Measurements from ENCODE around the gene SOX3.

SOX3 gene

DNA sequence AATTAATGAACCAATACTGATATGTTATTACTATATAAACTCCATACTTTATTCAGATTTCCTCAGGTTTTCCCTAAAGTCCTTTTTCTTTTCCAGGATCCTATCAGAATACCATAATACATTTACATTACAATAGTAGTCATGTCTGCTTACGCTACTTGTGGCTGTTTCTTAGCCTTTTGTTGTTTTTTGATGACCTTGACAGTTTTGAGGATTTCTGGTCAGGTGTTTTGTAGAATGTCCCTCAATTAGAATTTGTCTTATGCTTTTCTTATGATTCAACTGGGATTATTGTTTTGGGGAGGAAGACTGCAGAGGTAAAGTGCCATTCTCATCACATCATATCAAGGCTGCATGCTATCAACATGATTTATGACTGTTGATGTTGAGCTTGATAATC is 9.1 kb downstream of the SOX3 start:
- no peak for DNase-seq (ENCODE audit: low read depth, low spot score)

DNA sequence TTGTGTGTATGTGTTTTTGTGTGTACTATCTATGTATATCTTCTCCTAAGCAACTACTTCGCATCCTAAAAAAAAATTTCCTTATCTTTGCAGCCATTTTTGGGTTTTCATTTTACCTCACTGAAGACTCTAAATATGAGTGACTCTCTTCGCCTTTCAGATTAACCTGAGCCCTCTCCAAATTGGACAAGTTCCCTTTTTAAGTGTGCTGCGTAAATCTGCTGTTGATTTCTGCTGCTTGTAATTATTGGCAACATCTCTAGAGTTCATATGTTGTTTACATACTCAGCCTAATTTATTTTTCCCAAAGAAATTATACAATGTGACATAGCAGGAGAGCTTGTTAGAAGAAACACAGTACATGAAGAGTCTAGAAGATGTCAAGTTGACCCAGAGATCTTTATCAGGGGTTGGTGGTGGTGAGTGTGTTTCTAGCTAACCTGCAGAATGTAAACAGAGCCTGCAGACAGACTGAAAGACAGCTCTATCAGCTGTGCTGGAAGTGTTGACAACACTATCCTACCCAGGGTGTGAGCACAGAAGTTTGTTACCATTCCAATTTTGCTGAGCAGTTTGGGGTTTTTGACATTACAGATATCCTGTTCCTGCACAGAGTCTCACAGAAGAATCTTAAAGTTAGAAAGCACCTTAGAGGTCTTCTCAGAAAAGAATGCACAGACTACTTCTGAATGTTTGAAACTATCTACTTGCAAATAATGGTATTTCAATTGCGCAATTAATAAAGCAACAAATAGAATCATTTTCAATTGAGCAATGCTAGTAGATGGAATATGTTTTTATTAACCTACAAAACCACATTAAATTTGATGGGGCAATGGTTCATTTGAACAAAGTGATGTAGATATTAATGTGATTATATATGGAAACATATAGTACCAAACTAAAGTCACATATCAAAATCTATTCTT is 12.5 kb downstream of the SOX3 start:
- DNase-seq (ENCODE audit: low read depth, low spot score) = no peak

DNA sequence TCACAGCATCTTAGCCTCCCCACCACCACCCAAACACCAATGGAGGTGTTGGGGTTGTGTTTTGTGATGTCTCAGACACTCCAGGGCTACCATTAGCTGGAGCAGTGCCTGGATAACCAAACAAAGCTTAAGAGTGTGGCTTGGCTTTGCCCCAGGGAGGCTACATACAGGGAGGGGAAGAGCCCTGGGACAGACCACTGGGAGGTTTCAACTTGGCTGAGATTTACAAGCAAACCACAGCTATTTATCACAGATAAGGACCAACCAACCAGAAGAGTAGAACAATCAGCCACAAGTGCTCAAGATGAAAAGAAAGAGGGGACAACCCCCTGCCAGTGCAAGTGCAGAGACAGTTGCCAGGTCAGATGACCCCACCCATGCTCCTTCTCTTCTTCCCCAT is 24.1 kb downstream of the SOX3 start:
- no peak for DNase-seq (ENCODE audit: low read depth, low spot score)

DNA sequence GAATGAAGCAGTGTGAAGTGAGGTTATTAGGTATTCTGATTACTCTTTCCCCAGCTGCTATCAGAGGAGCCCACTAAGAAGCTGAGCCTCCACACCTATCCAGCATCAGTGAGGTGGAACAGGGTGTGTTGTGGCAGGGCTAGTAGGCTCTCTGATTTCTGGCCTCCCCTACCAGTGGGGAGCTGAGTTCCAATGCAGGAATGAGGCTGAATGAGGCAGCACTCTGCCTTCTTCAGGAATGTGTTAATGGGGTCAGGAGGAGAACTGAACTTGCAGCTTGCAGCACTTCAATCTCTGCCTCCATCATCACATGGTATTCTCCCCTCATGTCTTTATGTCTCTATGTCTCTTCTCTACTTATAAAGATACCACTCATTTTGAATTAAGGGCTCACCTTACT is 26.9 kb downstream of the SOX3 start:
- no peak for DNase-seq (ENCODE audit: low read depth, low spot score)

DNA sequence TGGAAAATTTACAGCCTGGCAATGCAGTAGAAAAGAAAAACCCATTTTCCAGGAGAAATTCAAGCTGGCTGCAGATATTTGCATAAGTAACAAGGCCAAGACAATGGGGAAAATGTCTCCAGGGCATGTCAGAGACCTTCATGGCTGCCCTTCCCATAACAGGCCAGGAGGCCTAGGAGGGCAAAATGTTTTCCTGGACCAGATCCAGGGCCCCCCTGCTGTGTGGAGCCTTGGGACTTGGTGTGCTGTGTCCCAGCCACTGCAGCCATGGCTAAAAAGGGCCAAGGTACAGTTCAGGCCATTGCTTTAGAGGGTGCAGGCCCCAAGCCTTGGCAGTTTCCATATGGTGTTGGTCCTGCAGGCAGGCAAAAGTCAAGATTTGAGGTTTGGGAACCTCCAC is 29.8 kb downstream of the SOX3 start:
- DNase-seq (ENCODE audit: low read depth, low spot score) = no peak

DNA sequence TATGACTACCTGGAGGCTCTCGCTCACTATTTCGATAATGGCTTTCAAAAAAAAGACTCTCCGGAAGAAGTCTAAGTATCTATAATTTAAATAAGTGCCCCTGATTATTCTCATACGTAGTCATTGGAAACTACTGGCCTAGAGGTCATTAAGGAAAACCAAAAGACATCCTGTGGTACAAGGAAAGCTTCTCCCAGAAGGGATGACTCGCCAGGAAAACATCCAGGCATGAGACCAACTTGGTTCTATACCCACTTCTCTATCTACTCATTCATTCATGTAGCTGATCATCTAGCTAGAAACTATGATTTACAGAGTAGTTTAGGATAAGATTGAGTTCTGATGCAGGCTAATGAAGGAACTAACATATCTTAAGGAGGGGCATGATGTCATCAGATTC is 37.7 kb downstream of the SOX3 start:
- no peak for DNase-seq (ENCODE audit: low read depth, low spot score)

Data from smooth muscle cell of the brain vasculature (primary cell).